ENCODE data around the gene NOG.

The NOG gene

DNA sequence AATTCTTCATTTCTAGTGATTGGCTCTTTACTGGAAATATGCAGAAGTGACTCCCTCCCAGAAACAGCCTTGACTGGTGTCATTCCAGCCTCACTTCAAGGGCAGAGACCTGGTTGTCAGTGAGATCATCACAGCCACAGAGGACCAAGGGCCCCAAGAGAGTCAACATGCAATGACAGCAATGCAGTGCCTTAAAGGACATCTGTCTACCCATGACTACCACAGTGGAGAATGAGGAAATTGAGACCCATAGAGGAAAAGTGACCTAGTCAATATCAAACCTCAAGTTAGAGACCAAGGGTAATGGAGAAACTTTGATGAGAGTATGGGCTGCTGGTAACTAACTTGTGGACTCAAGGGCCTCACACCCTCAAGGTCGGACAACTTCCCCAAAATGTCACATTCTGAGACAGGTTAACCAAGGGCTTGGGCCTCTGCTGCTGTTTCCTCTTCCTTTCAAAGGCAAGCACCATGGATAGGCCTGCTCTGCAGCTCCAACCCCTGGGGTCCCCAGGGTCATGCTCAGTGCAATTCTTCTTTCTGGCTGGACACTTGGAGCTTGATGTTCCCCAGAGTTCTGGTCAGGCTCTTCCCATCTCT lies 11.3 kb downstream of the NOG start:
- TF ChIP-seq EZH2phosphoT487 (IDR thresholded peaks at IDR 0.05; ENCODE audit: borderline replicate concordance), result no peak
- no peaks in the 10 kb centered on the region for H3K9me3 ChIP-seq (ENCODE audit: insufficient read depth, low read depth, low read length)
- no peak overlapping the region for H3K9ac ChIP-seq (ENCODE audit: low read depth, low read length, poor library complexity, severe bottlenecking)
- H4K20me1 ChIP-seq (ENCODE audit: insufficient read depth, low read length, poor library complexity, severe bottlenecking), result no peaks in the 10 kb centered on the region
- H3K9me2 ChIP-seq (replicated peaks; ENCODE audit: low read depth, low read length), result no peaks in the 10 kb centered on the region
- no peak overlapping the region for H2AFZ ChIP-seq (ENCODE audit: low read length)
- no peaks in the 10 kb centered on the region for H3K27me3 ChIP-seq (ENCODE audit: insufficient read depth, low read length, poor library complexity, severe bottlenecking)
- no peaks in the 10 kb centered on the region for H3F3A ChIP-seq (ENCODE audit: low read depth)
- peaks cover 7% of the 10 kb centered on the region for H3K4me1 ChIP-seq (ENCODE audit: insufficient read depth, low read length, poor library complexity, severe bottlenecking)
- no peaks in the 10 kb centered on the region for H3K36me3 ChIP-seq (ENCODE audit: insufficient read depth, low read length)
- no peaks in the 10 kb centered on the region for H3K79me2 ChIP-seq (ENCODE audit: insufficient read depth, low read length)
- no peak overlapping the region for H3K4me2 ChIP-seq (ENCODE audit: low read depth, low read length, poor library complexity, severe bottlenecking)
- no peak overlapping the region for H3K4me3 ChIP-seq (ENCODE audit: low read length, poor library complexity, severe bottlenecking)

DNA sequence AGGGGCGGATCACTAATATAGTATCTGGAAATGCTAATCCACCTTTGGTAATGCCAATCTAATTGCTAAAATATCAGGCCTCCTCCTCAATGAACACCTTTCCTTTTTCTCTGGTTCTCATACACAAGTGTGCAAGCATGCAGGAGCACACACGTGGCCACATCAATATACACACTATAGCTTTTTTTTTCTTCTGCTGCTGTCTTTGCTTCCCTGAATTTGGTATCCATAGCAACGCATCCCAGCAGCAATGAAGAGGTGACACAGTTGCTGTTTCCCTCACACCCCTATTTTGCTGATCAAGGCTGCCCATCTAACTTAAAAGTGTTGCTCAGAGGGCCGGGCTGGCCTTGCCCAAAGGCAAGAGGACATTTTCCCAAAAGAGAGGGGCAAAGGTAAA lies 15.4 kb downstream of the NOG start:
- H3K79me2 ChIP-seq (ENCODE audit: insufficient read depth, low read length), result no peaks in the 10 kb centered on the region
- H2AFZ ChIP-seq (ENCODE audit: low read length), result no peak overlapping the region
- no peak overlapping the region for H3K9ac ChIP-seq (ENCODE audit: low read depth, low read length, poor library complexity, severe bottlenecking)
- H3K4me2 ChIP-seq (ENCODE audit: low read depth, low read length, poor library complexity, severe bottlenecking), result no peak overlapping the region
- no peaks in the 10 kb centered on the region for H4K20me1 ChIP-seq (ENCODE audit: insufficient read depth, low read length, poor library complexity, severe bottlenecking)
- no peaks in the 10 kb centered on the region for H3K4me1 ChIP-seq (ENCODE audit: insufficient read depth, low read length, poor library complexity, severe bottlenecking)
- H3K27me3 ChIP-seq (ENCODE audit: insufficient read depth, low read length, poor library complexity, severe bottlenecking), result no peaks in the 10 kb centered on the region
- H3K9me3 ChIP-seq (ENCODE audit: insufficient read depth, low read depth, low read length), result no peaks in the 10 kb centered on the region
- H3K4me3 ChIP-seq (ENCODE audit: low read length, poor library complexity, severe bottlenecking), result no peak overlapping the region
- TF ChIP-seq, protein P1, sequence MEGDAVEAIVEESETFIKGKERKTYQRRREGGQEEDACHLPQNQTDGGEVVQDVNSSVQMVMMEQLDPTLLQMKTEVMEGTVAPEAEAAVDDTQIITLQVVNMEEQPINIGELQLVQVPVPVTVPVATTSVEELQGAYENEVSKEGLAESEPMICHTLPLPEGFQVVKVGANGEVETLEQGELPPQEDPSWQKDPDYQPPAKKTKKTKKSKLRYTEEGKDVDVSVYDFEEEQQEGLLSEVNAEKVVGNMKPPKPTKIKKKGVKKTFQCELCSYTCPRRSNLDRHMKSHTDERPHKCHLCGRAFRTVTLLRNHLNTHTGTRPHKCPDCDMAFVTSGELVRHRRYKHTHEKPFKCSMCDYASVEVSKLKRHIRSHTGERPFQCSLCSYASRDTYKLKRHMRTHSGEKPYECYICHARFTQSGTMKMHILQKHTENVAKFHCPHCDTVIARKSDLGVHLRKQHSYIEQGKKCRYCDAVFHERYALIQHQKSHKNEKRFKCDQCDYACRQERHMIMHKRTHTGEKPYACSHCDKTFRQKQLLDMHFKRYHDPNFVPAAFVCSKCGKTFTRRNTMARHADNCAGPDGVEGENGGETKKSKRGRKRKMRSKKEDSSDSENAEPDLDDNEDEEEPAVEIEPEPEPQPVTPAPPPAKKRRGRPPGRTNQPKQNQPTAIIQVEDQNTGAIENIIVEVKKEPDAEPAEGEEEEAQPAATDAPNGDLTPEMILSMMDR (conservative IDR thresholded peaks at IDR 0.05; ENCODE audit: low read length), result no peak
- no peak for TF ChIP-seq EZH2phosphoT487 (IDR thresholded peaks at IDR 0.05; ENCODE audit: borderline replicate concordance)
- no peaks in the 10 kb centered on the region for H3K9me2 ChIP-seq (replicated peaks; ENCODE audit: low read depth, low read length)
- no peaks in the 10 kb centered on the region for H3K36me3 ChIP-seq (ENCODE audit: insufficient read depth, low read length)
- no peaks in the 10 kb centered on the region for H3F3A ChIP-seq (ENCODE audit: low read depth)

DNA sequence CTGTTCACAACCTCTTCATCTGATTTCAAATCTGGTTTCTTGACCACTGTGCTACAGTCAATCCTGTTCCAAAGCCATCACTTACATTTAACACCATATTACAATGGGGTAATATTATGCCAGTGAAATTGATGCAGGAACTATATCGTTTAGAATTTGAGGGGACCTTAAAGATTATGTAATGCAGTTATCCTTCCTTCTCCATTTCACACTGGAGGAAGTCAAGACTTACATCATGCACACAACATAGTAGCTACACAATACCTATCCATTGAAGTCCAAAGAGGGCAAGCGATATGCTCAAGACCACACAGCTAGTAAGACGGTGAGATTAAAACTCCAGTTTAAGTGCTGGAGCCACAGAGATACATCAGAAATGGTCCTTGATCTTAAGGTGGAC lies 16.8 kb downstream of the NOG start:
- H3K79me2 ChIP-seq (ENCODE audit: insufficient read depth, low read length), result no peaks in the 10 kb centered on the region
- no peaks in the 10 kb centered on the region for H3K4me1 ChIP-seq (ENCODE audit: insufficient read depth, low read length, poor library complexity, severe bottlenecking)
- H3F3A ChIP-seq (ENCODE audit: low read depth), result no peaks in the 10 kb centered on the region
- H2AFZ ChIP-seq (ENCODE audit: low read length), result no peak overlapping the region
- H3K9me3 ChIP-seq (ENCODE audit: insufficient read depth, low read depth, low read length), result no peaks in the 10 kb centered on the region
- no peak overlapping the region for H3K4me3 ChIP-seq (ENCODE audit: low read length, poor library complexity, severe bottlenecking)
- H3K27me3 ChIP-seq (ENCODE audit: insufficient read depth, low read length, poor library complexity, severe bottlenecking), result no peaks in the 10 kb centered on the region
- no peak for TF ChIP-seq EZH2phosphoT487 (IDR thresholded peaks at IDR 0.05; ENCODE audit: borderline replicate concordance)
- TF ChIP-seq, protein P1 (conservative IDR thresholded peaks at IDR 0.05; ENCODE audit: low read length), result no peak
- H3K36me3 ChIP-seq (ENCODE audit: insufficient read depth, low read length), result no peaks in the 10 kb centered on the region
- no peak overlapping the region for H3K4me2 ChIP-seq (ENCODE audit: low read depth, low read length, poor library complexity, severe bottlenecking)
- H3K9me2 ChIP-seq (replicated peaks; ENCODE audit: low read depth, low read length), result no peaks in the 10 kb centered on the region
- H4K20me1 ChIP-seq (ENCODE audit: insufficient read depth, low read length, poor library complexity, severe bottlenecking), result no peaks in the 10 kb centered on the region
- H3K9ac ChIP-seq (ENCODE audit: low read depth, low read length, poor library complexity, severe bottlenecking), result no peak overlapping the region

DNA sequence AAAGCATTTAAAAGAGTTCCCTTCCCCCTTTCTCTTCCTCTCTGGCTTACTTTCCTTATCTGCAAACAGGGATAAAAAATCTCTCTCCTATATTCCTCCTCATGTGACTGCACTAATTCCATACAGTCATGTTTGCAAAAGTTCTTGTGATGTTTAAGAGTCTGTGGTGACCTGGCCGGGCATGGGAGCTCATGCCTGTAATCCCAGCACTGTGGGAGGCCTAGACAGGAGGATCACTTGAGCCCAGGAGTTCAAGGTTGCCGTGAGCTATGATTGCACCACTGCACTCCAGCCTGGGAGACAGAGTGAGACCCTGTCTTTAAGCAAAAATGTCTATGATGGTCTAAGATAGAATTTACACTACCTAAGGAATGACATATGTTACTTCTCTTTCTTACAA lies 19.6 kb downstream of the NOG start:
- no peaks in the 10 kb centered on the region for H3K36me3 ChIP-seq (ENCODE audit: insufficient read depth, low read length)
- no peak overlapping the region for H3K4me3 ChIP-seq (ENCODE audit: low read length, poor library complexity, severe bottlenecking)
- no peaks in the 10 kb centered on the region for H3K9me3 ChIP-seq (ENCODE audit: insufficient read depth, low read depth, low read length)
- H3K4me2 ChIP-seq (ENCODE audit: low read depth, low read length, poor library complexity, severe bottlenecking), result no peak overlapping the region
- H3F3A ChIP-seq (ENCODE audit: low read depth), result no peaks in the 10 kb centered on the region
- H4K20me1 ChIP-seq (ENCODE audit: insufficient read depth, low read length, poor library complexity, severe bottlenecking), result no peaks in the 10 kb centered on the region
- no peaks in the 10 kb centered on the region for H3K9me2 ChIP-seq (replicated peaks; ENCODE audit: low read depth, low read length)
- no peaks in the 10 kb centered on the region for H3K4me1 ChIP-seq (ENCODE audit: insufficient read depth, low read length, poor library complexity, severe bottlenecking)
- no peak for TF ChIP-seq EZH2phosphoT487 (IDR thresholded peaks at IDR 0.05; ENCODE audit: borderline replicate concordance)
- TF ChIP-seq, protein P1 (conservative IDR thresholded peaks at IDR 0.05; ENCODE audit: low read length), result no peak
- no peak overlapping the region for H3K9ac ChIP-seq (ENCODE audit: low read depth, low read length, poor library complexity, severe bottlenecking)
- no peak overlapping the region for H2AFZ ChIP-seq (ENCODE audit: low read length)
- no peaks in the 10 kb centered on the region for H3K27me3 ChIP-seq (ENCODE audit: insufficient read depth, low read length, poor library complexity, severe bottlenecking)
- no peaks in the 10 kb centered on the region for H3K79me2 ChIP-seq (ENCODE audit: insufficient read depth, low read length)

Measured in Loucy (cell line).